Measurements from ENCODE around the gene MRPS16.

MRPS16 gene

GRCh38 chr10:73239908-73240307 lies 12.5 kb downstream of the MRPS16 start:
- Histone ChIP-seq H3K4me3 (ENCODE audit: low read depth, low read length, poor library complexity, severe bottlenecking) (no peak overlapping the region), H3K79me2 (ENCODE audit: insufficient read depth, low read length) (peaks cover 12% of the 10 kb centered on the region), H3K9me2 (ENCODE audit: low read depth, low read length) (no peaks in the 10 kb centered on the region), H3K9me3 (ENCODE audit: low read length) (no peaks in the 10 kb centered on the region), H3K4me2 (ENCODE audit: low read length) (no peak overlapping the region), H3K36me3 (ENCODE audit: insufficient read depth, low read length) (peaks cover 89% of the 10 kb centered on the region), H3K27me3 (ENCODE audit: insufficient read depth, low read length) (no peaks in the 10 kb centered on the region), H4K20me1 (ENCODE audit: insufficient read depth, low read length) (no peaks in the 10 kb centered on the region), H3K9ac (ENCODE audit: low read length) (no peak overlapping the region), H2AFZ (ENCODE audit: low read length) (no peak overlapping the region), H3K4me1 (ENCODE audit: insufficient read depth, low read length, severe bottlenecking) (peaks cover 12% of the 10 kb centered on the region), H3F3A (ENCODE audit: insufficient read depth, low read length) (no peaks in the 10 kb centered on the region), H3K27ac (ENCODE audit: low read depth, low read length, poor library complexity, severe bottlenecking) (no peak overlapping the region)
- TF ChIP-seq, protein P1, sequence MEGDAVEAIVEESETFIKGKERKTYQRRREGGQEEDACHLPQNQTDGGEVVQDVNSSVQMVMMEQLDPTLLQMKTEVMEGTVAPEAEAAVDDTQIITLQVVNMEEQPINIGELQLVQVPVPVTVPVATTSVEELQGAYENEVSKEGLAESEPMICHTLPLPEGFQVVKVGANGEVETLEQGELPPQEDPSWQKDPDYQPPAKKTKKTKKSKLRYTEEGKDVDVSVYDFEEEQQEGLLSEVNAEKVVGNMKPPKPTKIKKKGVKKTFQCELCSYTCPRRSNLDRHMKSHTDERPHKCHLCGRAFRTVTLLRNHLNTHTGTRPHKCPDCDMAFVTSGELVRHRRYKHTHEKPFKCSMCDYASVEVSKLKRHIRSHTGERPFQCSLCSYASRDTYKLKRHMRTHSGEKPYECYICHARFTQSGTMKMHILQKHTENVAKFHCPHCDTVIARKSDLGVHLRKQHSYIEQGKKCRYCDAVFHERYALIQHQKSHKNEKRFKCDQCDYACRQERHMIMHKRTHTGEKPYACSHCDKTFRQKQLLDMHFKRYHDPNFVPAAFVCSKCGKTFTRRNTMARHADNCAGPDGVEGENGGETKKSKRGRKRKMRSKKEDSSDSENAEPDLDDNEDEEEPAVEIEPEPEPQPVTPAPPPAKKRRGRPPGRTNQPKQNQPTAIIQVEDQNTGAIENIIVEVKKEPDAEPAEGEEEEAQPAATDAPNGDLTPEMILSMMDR (IDR thresholded peaks at IDR 0.05; ENCODE audit: low read length) = no peak
- TF ChIP-seq EZH2 (IDR thresholded peaks at IDR 0.05; ENCODE audit: borderline replicate concordance, low read length) = no peak

- H3K4me1 ChIP-seq (ENCODE audit: insufficient read depth, low read length, severe bottlenecking) = peaks cover 4% of the 10 kb centered on the region
- TF ChIP-seq, protein P1 (IDR thresholded peaks at IDR 0.05; ENCODE audit: low read length) = no peak
- no peak for TF ChIP-seq EZH2 (IDR thresholded peaks at IDR 0.05; ENCODE audit: borderline replicate concordance, low read length)
- no peaks in the 10 kb centered on the region for H3K9me2 ChIP-seq (ENCODE audit: low read depth, low read length)
- H3K4me2 ChIP-seq (ENCODE audit: low read length) = no peak overlapping the region
- no peak overlapping the region for H2AFZ ChIP-seq (ENCODE audit: low read length)
- H3K79me2 ChIP-seq (ENCODE audit: insufficient read depth, low read length) = peaks cover 4% of the 10 kb centered on the region; the same call in 1 of the 2 replicates
- H3K4me3 ChIP-seq (ENCODE audit: low read depth, low read length, poor library complexity, severe bottlenecking) = no peak overlapping the region
- peaks cover 89% of the 10 kb centered on the region for H3K36me3 ChIP-seq (ENCODE audit: insufficient read depth, low read length)
- no peaks in the 10 kb centered on the region for H3K9me3 ChIP-seq (ENCODE audit: low read length)
- H3K27me3 ChIP-seq (ENCODE audit: insufficient read depth, low read length) = no peaks in the 10 kb centered on the region
- no peaks in the 10 kb centered on the region for H3F3A ChIP-seq (ENCODE audit: insufficient read depth, low read length)
- no peak overlapping the region for H3K27ac ChIP-seq (ENCODE audit: low read depth, low read length, poor library complexity, severe bottlenecking)
- no peak overlapping the region for H3K9ac ChIP-seq (ENCODE audit: low read length)
- H4K20me1 ChIP-seq (ENCODE audit: insufficient read depth, low read length) = no peaks in the 10 kb centered on the region
Measured at GRCh38 chr10:73238990-73239566, 13.4 kb downstream of the MRPS16 start.

DNA sequence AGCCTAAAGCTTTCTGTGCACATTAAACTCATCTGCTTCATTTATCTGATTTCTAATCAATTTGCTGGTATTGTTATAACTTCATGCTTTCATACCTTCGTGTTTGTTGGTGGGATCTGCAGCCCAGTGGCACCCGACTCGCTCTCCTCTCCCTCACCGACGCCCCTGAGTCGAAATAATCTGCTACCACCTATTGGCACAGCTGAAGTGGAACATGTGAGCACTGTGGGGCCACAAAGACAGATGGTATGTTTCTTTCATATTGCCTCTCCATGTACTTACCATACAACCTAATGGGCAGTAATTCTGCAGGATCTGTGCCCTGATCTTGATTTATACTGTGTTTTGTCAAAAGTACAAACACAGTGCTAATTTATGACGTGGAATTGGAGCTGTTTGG lies 17.7 kb downstream of the MRPS16 start:
- Histone ChIP-seq H3K36me3 (ENCODE audit: insufficient read depth, low read length) (peaks cover 51% of the 10 kb centered on the region), H3K9ac (ENCODE audit: low read length) (no peak overlapping the region), H3K27ac (ENCODE audit: low read depth, low read length, poor library complexity, severe bottlenecking) (no peak overlapping the region)

More for the DNA sequence above, 17.7 kb downstream of the MRPS16 start:
- TF ChIP-seq EZH2 (IDR thresholded peaks at IDR 0.05; ENCODE audit: borderline replicate concordance, low read length) = no peak
- TF ChIP-seq, protein P1 (IDR thresholded peaks at IDR 0.05; ENCODE audit: low read length) = no peak
- Histone ChIP-seq H3K4me2 (ENCODE audit: low read length) (no peak overlapping the region), H3K27me3 (ENCODE audit: insufficient read depth, low read length) (no peaks in the 10 kb centered on the region), H3K9me3 (ENCODE audit: low read length) (no peaks in the 10 kb centered on the region), H3K9me2 (ENCODE audit: low read depth, low read length) (no peaks in the 10 kb centered on the region), H4K20me1 (ENCODE audit: insufficient read depth, low read length) (no peaks in the 10 kb centered on the region), H3K4me1 (ENCODE audit: insufficient read depth, low read length, severe bottlenecking) (no peaks in the 10 kb centered on the region), H2AFZ (ENCODE audit: low read length) (no peak overlapping the region), H3F3A (ENCODE audit: insufficient read depth, low read length) (no peaks in the 10 kb centered on the region), H3K79me2 (ENCODE audit: insufficient read depth, low read length) (no peaks in the 10 kb centered on the region), H3K4me3 (ENCODE audit: low read depth, low read length, poor library complexity, severe bottlenecking) (no peak overlapping the region)

Measured in OCI-LY1 (cell line).